Stimulated activated CD8-positive, alpha-beta memory T cell treated with anti-CD3 and anti-CD28 coated beads, Interleukin-15, amount 100 ng/mL, for 24 hours (primary cell): ENCODE results near the gene MUC2.

Source experiments
- DNase-seq: peaks from one replicate; pipeline ENCODE4 v3.0.0-alpha.2; 2020; ENCODE audit warnings: low read depth

The MUC2 gene

GRCh38 chr11:1036931-1037330 lies 37.7 kb upstream of the MUC2 start:
- no peak for DNase-seq

- no peak for DNase-seq
Observed at GRCh38 chr11:1037506-1038055, 37.1 kb upstream of the MUC2 start.

GRCh38 chr11:1038361-1038760 lies 36.3 kb upstream of the MUC2 start:
- no peak for DNase-seq

GRCh38 chr11:1038921-1039320 lies 35.8 kb upstream of the MUC2 start:
- DNase-seq: no peak

- no peak for DNase-seq
Observed at GRCh38 chr11:1039481-1040427, 34.9 kb upstream of the MUC2 start.

- DNase-seq: no peak
Observed at GRCh38 chr11:1040428-1041148, 34.1 kb upstream of the MUC2 start.

GRCh38 chr11:1041149-1041467 lies 33.6 kb upstream of the MUC2 start:
- no peak for DNase-seq

- no peak for DNase-seq
Observed at GRCh38 chr11:1041471-1041870, 33.2 kb upstream of the MUC2 start.

GRCh38 chr11:1041936-1042608 lies 32.6 kb upstream of the MUC2 start:
- DNase-seq: no peak

GRCh38 chr11:1042626-1043562 lies 31.8 kb upstream of the MUC2 start:
- no peak for DNase-seq

GRCh38 chr11:1043563-1044096 lies 31.0 kb upstream of the MUC2 start:
- DNase-seq: no peak

- no peak for DNase-seq
Observed at GRCh38 chr11:1044160-1044559, 30.5 kb upstream of the MUC2 start.

- DNase-seq: no peak
Observed at GRCh38 chr11:1047595-1048156, 27.0 kb upstream of the MUC2 start.

- DNase-seq: no peak
Observed at GRCh38 chr11:1048375-1049070, 26.2 kb upstream of the MUC2 start.

GRCh38 chr11:1049071-1049405 lies 25.6 kb upstream of the MUC2 start:
- DNase-seq: no peak

- no peak for DNase-seq
Observed at GRCh38 chr11:1049431-1049891, 25.2 kb upstream of the MUC2 start.

- DNase-seq: no peak
Observed at GRCh38 chr11:1049911-1050580, 24.6 kb upstream of the MUC2 start.

- DNase-seq: peak; percentile 35
Observed at GRCh38 chr11:1050581-1051355, 23.9 kb upstream of the MUC2 start.
